Stimulated activated CD8-positive, alpha-beta memory T cell treated with anti-CD3 and anti-CD28 coated beads, Interleukin-2, amount 100 ng/mL, for 48 hours (primary cell): ENCODE results near the gene C1QTNF6.

ENCODE experiments used
- DNase-seq, 2 donors: peaks; one replicate each; pipeline ENCODE4 v3.0.0-alpha.2; 2020; ENCODE audit warnings: low read depth in 2 of 2

Gene C1QTNF6

GRCh38 chr22:37141971-37142370, 46.1 kb downstream of the C1QTNF6 start:
- no peak for DNase-seq

GRCh38 chr22:37141476-37141875, 46.6 kb downstream of the C1QTNF6 start:
- DNase-seq: no peak

- no peak for DNase-seq
These were observed 47.2 kb downstream of the C1QTNF6 start for GRCh38 chr22:37140686-37141323.

GRCh38 chr22:37139762-37140161, 48.3 kb downstream of the C1QTNF6 start:
- no peak for DNase-seq

- DNase-seq: no peak
These were observed 49.0 kb downstream of the C1QTNF6 start for GRCh38 chr22:37138849-37139561.

DNA sequence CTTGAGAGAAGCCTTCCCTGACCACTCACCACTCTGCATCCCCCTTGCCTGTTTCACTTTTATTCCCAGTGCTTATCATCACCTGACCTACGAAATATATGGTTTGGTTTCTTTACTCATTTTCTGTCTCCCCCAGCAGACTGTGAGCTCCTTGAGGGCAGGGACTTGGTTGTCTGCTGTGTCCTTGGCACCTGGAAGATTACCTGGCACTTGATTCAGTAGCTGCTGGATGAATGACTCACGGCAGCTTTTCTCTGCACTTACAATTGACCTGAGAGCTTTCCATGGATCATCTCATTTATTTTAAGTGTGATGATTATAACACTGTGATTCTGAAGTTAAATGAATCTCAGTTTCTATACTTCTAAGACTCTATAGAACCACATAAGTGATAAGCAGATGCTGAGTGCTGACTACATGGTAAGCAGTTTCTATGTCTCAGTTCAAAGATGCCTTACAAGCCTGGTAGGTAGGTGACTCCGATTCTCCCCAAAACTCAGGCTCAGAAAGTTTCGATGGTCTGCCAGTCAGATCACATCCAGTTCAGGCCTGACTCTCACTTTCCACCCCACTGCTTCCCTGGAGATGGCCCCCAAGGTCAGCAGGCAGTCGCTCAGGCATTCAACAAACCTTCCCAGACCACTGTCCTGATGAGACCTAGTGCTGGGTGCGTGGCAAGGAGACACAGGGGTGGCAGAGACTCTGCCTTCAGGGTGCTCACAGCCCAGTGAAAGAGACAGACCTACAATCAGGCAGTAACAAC, 50.0 kb downstream of the C1QTNF6 start:
- no peak for DNase-seq

- no peak for DNase-seq
These were observed 50.9 kb downstream of the C1QTNF6 start for GRCh38 chr22:37137131-37137530.

DNA sequence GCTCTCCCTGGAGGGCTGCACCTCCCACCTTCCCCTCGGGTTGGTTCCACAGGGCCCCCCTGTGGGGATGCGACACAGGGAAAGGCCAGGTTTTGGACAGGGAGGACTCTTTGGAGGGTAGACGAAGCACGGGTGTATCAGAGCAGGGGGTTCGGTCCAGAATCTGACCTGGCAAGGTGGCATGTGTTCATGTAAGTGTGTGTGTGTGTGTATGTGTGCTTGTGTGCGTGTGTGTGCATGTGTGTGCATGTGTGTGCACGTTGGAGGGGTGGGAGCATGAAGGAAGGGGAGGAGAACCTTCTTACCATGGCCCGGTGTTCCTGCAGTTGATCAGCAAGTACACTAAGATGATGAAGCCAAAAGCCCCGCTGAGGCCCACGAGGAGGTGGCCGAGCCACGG, 53.0 kb downstream of the C1QTNF6 start:
- no peak for DNase-seq

DNA sequence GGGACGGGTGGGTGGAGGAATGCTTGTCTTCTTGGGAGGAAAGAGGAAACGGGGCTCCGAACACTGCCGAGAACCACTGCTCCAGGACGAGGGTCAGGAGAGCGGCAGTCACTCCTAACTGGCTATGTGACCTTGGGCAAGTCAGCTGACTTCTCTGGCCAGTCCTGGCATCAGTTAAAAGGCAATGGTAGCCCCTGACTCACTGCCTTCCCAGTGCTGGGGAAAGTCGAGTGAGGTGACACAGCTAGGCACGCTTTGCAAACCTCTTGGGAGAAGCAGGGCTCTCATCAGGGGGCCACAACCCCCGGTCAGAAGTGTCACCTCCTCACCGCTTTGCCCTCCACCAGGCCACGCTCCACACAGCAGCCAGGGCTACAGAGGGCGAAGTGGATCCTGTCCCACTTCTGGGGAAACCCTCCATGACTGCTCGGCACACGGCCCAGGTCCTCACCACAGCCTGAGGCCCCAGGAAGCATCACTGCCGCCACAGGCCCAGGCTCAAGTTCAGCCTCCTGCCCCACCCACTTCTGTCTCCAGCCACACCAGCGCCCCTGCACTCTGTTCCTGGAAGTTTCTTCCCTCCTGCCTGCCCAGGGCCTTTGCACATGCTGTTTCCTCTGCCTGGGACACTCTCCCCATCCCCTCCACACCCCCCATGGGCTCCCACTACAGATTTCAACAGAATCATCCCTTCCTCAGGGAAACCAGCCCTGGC, 54.6 kb downstream of the C1QTNF6 start:
- DNase-seq: no peak

- no peak for DNase-seq
These were observed 55.3 kb downstream of the C1QTNF6 start for GRCh38 chr22:37132773-37133172.
